Skin of body (tissue), 2 donors: ENCODE results near the gene ADAM20. TPM values are rescaled to one million over a fixed set of nuclear protein-coding genes. Genes with fewer than 3 reads are reported as not detected.

Experiments
- small RNA-seq: library from RNA; depleted of rRNA; stranded (forward); fragments of <200 nt; gene quantifications from one replicate; pipeline ENCODE3, GENCODE V24; 2014; ENCODE audit warnings: low replicate concordance
- total RNA-seq: library from RNA; depleted of rRNA; stranded (reverse); fragments of >200 nt; gene quantifications from one replicate; pipeline ENCODE4 v1.2.3, GENCODE V29; 2014

The ADAM20 gene
- total RNA-seq, 1 donor from 2014 or later: 2.8 TPM

Small RNAs within 50 kb of the gene (small RNA-seq; reads per million reads assigned to genes)
- gene RNU6-659P: not detected

Other genes starting within 250 kb of the ADAM20 start
- 30.0 TPM for gene COX16, start 175.3 kb downstream of the ADAM20 start, total RNA-seq
- 18.4 TPM for gene SYNJ2BP, start 117.9 kb downstream of the ADAM20 start, total RNA-seq
- gene ADAM21, start 82.8 kb downstream of the ADAM20 start, total RNA-seq: 0.10 TPM
- 53.4 TPM for gene MED6, start 65.7 kb upstream of the ADAM20 start, total RNA-seq
- gene TTC9, start 106.9 kb upstream of the ADAM20 start, total RNA-seq: 2.3 TPM